DMS79 treated with DMSO at 0.1 percent for 48 hours (cell line): ENCODE measurements around the gene ST8SIA2.
A peak's percentile ranks its signal among the peaks of the same experiment; 100 is the strongest.

Source experiments
- DNase-seq: peaks from one replicate; lab custom pipeline; 2025; lab: John Stamatoyannopoulos, UW

Gene ST8SIA2, protein sequence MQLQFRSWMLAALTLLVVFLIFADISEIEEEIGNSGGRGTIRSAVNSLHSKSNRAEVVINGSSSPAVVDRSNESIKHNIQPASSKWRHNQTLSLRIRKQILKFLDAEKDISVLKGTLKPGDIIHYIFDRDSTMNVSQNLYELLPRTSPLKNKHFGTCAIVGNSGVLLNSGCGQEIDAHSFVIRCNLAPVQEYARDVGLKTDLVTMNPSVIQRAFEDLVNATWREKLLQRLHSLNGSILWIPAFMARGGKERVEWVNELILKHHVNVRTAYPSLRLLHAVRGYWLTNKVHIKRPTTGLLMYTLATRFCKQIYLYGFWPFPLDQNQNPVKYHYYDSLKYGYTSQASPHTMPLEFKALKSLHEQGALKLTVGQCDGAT

DNA sequence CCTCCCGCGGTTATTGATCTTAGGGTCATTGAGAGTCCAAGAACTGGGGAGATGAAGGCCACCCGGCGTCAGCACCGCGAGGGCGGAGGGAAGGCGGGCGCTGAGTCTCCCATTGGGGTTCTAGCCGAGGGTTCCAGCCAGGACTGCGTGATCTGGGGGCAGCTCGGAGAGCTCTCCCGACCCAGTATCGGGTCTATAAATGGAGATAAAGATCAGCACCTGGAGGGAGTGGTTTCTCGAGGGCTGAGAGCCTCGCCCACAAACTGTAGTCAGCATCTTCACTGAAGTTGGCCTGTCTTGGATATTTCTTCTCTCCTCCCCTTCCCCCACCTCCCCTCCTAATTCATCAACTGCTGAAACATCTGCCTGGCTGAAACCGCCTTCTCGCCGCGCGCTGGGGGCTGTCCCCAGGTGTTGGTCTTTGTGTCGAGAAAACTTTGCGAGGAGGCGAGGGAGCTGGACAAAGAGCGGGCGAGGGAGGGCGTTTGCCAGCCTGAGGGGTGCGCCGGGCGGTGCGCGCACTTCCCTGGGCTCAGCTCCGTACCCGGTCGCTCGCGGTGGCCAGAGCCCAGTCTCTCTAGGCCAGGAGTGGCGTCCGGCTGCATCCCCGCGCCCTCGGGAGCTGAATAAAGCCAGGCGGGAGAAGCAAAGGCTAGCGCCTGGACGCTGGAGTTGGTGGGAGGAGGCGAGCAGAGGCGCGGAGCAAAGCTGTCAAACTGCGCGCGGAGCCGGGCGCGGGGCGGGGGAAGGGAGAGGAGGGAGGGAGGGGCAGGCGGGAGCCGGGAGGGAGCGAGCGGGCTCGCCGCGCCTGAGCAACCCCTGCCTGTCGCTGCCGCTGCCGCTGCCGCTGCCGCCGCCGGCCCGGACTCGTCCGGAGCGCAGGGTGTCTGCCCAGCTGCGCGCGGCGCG is at the start of gene ST8SIA2:
ST8SIA2 (plus strand) TSS at position 811 of the 909 bp plus-strand sequence. CDS start 184 bp downstream, outside the sequence.
- DNase-seq, result peak; percentile 16

DNA sequence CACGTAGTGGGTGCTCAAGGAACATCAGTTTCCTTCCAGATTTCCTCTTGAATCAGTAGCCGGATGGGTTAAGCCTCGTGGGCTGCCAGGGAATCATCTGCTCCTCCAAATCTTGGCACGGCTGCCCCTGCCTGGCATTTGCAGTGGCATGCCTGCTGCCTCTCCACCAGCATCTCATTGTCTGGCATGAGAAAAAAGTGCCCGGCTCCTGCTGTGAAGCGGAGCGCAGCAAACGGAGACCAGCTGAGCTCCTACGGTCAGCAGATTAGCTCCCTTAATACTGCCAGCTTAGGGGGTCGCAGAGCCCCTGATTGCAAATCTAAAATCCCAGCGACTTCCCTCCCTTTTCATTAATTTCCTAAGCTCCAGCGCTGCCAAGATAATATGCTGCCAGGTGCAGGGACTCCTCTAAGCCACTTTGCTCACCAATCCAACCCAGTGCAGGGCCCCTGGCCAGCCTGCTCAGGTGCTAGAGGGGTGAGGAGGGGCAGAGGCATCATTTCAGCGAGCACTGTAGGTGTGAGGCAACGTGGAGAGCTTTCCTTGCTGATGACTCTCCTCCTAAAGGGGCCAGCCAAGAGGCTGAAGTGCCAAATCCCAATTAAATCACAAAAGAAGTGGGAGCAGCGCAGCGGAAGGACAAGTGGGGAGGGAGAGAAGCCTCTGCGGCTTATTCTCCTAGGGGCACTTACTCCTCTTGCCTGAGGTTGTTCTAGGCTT is 49.6 kb upstream of the ST8SIA2 start:
- peak; percentile 67 for DNase-seq

DNA sequence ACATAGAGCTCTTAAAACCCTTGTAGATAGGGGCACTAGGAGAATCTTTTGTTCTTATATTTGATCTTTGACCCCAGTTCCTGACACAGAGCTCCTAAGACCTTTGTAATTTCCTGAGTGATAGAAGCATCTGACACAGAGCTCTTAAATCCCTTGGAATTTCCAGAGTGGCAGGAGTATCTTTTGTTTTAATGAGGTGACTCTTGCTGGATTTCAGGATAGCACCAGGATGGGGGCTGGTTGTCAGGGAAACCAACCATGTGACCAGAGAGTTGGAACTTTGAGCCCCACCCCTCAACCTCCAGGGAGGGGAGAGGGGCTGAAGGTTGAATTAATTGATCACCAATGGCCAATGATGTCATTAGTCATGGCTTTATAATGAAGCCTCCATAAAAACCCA is 47.6 kb upstream of the ST8SIA2 start:
- no peak for DNase-seq

DNA sequence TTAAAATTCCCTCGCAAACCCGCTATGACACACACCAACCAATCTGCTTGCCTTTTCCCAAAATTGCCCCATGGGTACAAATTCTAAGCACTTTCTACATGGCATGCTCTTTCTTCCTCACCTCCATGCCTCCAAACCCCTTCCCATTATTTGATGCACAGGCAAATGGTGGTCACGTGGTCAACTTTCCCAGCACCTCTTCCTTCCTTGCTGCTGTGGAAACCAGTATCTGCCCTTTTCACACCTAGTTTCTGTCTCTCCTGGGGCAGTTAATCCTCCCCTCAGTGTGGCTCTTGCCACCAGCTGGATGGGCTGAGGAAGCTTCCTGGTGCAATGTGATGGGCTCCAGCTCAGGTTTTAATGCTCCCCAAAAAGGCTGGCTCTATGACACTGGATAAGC is 38.4 kb upstream of the ST8SIA2 start:
- no peak for DNase-seq

DNA sequence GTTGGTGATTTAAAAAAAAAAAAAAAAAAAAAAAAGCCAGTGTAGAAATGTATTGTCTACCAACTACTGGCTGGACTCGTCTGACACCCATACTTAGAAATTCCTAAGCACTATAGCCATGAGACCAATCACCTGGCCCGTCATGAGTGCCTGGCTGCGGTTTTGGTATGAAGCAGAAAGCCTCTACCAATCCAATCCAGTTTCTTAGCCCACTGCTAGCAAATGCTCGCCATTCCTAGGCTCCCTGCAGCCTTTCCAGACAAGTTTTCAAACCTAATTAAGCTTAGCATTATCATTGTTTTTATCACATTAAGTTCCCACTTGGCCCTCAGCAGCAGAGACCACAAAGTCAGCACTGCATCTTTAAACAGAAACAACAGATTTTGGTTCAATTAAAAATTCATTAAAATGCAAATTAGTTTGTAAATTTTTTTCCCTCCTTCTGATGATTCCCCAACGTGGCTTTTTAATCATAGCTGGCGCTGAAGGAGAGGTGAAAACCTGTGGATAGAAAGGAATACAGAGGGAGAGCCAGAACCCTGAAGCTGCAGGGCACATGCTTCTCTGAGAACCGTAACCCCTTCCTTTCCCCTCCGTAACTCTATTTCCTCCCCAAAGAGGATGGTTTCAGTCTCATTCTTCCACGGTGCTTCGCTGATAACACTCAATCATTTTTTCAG is 32.2 kb upstream of the ST8SIA2 start:
- no peak for DNase-seq

DNA sequence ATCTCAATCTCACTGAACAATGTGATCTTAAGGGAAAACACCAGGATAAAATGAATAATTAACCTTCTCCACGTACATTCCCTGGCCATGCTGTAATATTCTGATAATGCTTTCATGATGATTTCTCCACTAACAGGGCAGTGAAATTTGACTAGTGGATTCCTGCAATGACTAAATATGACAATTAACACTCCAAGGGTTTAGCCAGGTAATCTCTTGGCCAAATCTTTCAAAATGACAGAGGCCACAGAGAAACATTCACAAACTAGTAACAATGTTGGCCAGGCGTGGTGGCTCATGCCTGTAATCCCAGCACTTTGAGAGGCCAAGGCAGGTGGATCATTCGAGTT is 31.7 kb upstream of the ST8SIA2 start:
- DNase-seq, result no peak

DNA sequence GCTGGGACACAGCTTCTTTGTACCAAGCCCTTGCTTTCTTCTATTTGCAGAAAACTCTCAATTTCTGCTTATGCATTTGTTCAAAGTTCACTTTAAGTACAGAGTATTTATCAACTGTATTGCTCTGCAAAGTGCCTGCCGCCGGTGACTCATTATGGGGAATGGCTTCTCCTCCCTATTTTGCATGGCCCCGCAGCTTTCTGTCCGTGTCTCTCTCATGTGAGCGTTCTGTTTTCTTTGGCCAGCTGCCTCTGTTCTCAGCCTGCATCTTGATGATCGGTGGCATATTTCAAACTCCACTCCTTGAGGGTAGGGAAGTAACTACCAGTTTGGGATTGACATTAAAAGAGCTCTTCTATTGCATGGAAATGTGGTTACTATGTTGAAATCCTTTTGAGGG is 28.6 kb upstream of the ST8SIA2 start:
- no peak for DNase-seq

DNA sequence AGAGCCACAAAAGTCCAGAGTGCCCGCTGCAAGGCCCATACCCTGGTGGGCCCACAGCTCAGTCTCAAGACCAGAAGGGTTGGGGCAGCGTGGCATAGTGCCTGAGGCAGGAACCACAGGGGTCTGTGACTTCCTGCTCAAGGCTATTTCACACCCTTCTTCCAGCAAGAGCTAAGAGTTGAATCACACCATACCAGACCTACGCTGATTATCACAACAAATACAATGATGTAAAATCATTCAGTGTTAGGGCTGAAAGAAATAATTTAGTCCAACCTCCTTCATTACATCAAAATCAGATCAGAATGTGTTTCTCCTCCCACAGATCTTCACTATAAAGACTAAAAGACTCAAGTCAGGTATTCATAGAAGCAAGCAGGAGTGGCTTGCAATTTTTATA is 27.8 kb upstream of the ST8SIA2 start:
- DNase-seq, result no peak

DNA sequence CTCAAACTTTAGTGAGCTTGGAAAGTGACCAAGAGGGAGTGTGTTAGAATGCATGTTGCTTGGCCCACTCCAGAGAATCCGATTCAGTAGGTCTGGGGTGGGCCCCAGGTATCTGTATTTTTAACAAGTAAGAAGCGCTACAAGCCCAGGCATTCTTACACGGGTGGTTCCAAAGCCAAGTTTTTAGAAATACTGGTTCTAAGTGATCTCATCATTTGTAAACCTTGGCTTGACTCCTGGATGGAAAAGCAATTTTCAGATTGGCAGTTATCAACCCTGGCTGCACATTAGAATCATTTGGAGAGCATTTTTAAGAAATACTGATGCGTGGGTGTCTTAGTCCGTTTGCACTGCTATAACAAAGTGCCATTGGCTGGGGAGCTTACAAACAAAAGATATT is 27.3 kb upstream of the ST8SIA2 start:
- no peak for DNase-seq

DNA sequence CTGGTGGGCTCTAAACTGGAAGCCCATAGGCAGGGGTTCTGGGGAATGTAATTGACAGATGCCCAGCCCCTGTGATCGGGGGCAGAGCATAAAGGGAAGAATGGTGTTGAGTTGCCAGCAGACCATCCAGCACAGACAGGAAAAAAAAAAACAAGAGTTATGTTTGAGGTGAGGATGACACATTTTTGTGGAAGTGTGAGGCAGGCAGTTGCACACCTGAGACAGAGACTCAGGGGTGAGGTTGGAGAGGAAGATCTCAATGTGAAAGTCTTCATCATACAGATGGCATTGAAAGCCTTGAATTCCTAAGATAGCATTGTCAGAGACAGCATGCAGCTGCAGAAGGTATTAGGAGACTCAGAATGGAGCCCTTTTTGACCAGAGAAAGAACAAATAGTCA is 18.6 kb upstream of the ST8SIA2 start:
- no peak for DNase-seq

DNA sequence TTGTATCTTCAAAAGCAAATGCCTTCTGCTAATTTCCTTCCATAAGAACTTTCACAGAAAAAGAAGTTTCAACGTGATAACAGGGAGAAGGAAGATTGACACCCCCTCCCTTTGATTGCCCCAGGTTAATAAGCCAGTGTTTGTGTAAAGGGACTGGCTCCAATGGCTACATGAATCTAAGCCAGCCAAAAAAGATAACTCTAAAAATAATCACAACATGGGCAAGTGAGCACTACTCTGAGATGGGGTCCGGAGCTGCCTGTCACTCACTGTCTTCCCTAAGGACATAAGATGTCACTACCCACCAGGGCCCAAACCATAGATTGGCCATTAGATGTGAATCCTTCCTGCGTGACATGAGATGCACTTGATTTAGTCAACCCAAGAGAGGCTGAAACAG is 17.6 kb upstream of the ST8SIA2 start:
- DNase-seq, result no peak

DNA sequence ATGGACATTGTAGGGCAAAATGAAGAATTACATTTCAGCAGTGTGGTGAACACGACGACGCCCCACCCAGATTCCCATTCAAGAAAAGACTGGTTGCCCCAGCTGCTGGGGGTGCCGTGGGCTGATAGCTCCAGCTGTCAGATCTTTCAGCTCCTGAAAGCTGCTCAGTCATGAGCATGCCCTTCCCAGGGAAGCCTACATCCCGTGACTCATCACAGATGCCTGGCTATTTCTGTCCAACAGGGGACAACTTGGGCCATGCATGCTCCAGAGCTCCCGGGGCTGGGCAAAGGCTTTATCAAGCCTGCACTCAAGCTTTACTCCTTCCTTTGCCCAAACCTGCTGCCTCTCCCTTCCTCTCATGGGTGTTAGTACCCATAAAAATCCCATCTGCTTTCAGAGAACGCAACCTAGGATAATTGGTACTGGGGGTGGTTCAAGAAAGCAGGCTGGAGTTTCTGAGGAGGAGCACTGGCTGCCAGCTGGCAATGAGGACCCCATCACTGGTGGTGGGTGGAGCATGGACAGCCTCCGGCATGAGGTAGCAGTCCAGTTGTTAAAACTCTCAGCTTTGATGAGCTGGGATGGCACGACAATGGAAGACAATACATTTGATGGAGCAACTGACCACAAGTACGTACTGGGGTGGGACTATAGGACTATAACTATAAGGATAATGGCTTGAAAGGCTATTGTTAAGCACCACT is 16.4 kb upstream of the ST8SIA2 start:
- no peak for DNase-seq

DNA sequence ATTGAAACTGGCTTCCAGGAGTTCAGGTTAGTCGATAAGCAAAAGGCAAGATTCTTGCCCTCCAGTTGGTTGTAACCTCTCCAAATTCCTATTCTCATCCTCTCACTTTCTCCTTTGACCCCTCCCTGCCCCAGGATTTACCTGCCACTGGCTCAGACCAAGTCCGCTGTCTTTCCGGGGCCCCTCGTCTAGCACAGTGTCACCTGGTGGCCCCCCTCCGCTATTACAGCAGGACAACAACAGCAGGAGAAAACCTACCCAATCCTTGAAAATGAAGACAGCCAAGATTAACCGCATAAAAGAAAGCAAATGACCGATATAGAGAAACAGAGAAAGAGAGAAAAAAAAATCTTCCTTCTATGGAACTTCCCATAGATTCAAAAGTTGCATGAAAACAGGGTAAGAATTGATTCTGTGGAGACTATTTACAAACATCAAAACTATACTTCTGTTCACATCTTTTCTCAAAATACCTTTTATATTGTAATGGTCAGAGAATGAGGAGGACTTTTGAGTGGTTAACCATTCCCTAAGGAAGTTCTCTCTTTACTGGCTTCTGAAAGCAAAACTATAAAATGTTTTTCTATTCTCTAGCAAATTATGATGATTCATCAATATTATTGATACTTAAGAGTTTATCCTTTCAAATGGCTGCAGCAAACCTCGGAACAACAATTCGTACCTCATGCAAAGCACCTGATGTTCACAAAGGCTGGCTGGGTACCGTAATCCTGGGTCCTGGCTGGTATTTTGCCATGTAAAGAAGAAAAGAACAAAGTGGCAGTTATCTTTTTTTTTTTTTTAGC is 10.0 kb upstream of the ST8SIA2 start:
- DNase-seq, result no peak

DNA sequence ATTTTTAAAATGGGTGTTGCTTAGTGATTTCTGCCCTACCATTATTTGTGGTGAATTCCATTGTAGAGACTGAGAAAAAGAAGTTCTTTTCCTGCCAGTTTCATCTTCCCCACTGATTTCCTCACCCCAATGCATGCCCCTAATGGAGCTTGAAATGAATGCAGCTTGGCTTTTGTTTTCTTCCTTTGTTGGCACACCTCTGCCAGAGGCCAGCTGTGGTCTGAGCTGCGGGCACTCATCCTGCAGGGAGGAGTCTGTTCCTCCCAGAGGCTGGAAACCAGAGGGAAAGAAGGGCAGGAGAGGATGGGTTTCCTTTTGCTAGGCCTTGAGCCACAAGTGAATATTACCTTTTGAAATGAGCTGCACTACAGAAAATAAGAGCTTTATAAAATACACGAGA is 9.3 kb upstream of the ST8SIA2 start:
- no peak for DNase-seq

DNA sequence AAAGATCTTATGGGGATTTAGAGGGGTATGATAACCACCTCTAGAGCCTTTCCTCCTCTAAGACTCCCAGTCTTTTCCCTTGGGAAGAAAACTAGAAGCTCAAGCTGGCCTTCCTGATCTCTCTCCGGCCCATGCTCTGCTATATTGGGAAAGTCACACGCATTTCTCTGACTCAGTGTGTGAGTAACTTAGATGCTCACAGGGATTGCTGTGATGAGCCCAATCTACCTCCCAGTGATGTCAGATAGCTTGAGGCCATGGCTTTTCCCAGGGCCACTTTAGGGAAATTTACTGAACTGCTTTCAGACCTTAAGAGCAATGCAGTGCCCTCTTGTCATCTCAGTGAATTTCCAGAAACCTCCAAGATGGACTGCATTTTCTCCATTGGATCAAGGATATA is 8.6 kb upstream of the ST8SIA2 start:
- no peak for DNase-seq

DNA sequence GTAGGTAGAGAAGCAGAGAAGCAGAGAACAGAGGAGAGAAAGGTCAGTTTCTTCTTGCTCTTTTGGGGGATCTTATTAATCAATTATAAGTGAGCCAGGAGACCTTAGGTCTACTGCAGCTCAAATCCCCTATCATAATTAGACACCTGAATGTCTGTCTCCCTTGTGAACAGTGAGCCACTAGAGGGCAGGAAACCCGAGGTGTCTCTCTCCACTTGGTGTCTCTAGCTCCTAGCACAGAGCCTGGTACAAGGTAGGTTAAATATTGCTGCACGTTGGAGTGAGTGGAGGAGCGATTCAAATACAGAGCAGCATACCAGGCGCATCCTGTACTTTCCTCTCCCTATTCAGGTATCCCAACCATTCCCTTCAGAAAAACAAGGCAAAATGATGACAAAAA is 2.0 kb upstream of the ST8SIA2 start:
- DNase-seq, result no peak

DNA sequence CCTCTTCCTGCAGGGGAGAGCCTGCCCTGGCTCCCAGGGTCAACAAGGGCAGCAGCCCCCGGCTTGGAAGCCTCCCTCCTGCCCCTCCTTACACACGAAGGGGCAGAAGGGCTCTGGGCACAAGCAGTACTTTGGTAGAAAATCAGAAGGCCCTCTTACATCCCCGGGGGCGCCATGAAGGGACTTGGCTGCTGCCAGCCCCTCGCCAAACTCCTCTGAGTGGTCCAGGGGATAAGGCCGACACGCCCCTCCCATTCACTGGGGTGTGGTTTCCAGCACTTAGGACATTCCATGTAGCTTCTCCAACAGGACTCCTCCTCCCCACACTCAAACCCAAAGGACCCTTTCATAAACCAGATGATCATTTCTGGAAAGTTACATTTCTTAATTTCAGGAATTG is 1.2 kb upstream of the ST8SIA2 start:
- DNase-seq, result no peak

DNA sequence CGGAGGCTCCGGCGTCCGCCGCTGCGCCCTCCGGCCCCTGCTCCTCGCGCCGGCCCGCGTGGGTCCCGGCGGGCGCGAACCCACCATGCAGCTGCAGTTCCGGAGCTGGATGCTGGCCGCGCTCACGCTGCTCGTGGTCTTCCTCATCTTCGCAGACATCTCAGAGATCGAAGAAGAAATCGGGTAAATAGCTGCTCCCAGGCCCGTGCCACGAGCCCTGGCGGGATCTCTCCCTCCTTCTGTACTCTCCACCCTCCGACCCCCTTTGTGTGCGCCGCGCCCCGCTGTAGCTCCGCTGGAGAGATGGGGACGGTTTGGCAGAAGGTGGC is 263 bp downstream of the ST8SIA2 start:
- peak; percentile 1 for DNase-seq

DNA sequence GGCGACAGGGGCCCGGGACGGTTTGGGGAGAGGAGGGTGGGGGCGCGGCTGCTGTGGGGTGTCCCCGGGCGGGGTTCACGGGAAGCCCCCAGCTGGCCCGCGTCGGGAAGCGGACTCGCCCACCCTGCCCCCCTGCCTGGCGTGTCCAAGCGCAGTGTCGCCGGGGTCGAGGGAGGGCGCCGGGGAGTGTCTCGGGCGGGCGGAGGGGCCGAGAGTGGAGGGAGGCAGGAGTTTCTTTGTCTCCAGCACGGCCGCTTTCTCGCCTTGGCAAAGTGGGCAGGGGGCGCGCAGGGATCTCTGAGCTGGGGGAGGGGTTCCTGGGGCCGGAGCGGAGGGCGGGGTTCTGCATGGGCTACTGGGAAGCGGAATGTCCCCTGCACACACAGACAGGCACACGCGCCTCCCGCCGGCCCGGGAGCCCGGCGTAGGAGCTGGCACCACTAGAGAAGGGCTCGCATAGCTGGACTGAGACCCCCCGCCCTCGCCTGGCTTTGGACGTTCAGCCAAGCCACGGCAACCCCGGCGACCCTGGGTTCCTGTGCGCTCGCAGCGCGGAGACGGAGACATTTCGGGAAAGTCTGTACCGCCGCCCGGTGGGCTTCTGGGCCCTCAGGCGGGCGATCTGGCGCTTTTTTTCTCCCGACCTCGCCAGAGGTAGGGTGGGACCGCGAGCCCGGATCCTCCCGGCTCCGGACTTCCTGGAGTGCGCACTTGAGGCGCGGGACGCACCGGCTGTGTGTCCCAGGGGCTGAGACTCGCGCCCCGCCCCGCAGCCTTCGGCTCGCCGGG is 822 bp downstream of the ST8SIA2 start:
- DNase-seq, result peak; percentile 22

DNA sequence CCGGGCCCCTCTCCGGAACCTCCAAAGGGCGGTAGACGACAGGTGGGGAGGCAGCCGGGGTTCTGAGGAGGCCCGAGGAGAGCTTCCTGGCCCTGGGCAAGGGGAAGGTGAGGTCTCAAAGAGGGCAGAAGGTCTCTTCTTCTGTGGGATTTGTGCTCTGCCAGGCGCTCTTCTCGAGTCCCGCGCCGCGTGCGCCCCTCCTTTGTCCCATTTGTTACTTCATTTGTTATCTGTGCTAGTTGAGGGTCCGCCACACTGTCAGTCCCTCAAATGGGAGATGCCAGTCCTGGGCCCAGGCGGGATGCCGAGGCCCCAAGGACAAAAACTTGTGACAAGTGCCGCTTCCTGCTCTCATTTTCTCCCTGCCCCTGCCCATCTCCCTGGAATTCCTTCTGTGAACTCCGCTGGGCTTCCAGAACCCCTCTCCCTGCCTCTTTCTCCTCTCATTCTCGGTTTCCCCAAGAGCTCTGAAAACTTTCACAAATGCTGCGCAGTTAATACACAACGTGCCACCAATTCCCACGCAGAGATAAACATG is 1.5 kb downstream of the ST8SIA2 start:
- peak; percentile 22 for DNase-seq
